Stimulated activated CD8-positive, alpha-beta memory T cell treated with anti-CD3 and anti-CD28 coated beads, Interleukin-15, amount 100 ng/mL, for 24 hours (primary cell): ENCODE data around the gene XPO1.
"Not testable (repeated sequence)": the region's sequence is repeated elsewhere in the genome, so short reads cannot be mapped to it uniquely, and the experiment has no call there.

ENCODE experiments used
- DNase-seq: peaks from one replicate; pipeline ENCODE4 v3.0.0-alpha.2; 2020; ENCODE audit warnings: low read depth

XPO1 gene

GRCh38 chr2:61465045-61465444, 73.1 kb downstream of the XPO1 start:
- no peak for DNase-seq

GRCh38 chr2:61463769-61464475, 74.2 kb downstream of the XPO1 start:
- DNase-seq = no peak

GRCh38 chr2:61461404-61461803, 76.8 kb downstream of the XPO1 start:
- DNase-seq = no peak

- DNase-seq = no peak
Observed at GRCh38 chr2:61460163-61460562, 78.0 kb downstream of the XPO1 start.

- no peak for DNase-seq
Observed at GRCh38 chr2:61456746-61457420, 81.3 kb downstream of the XPO1 start.

GRCh38 chr2:61456070-61456745, 81.9 kb downstream of the XPO1 start:
- no peak for DNase-seq

GRCh38 chr2:61454972-61455371, 83.2 kb downstream of the XPO1 start:
- not testable (repeated sequence) for DNase-seq

GRCh38 chr2:61454383-61454782, 83.8 kb downstream of the XPO1 start:
- DNase-seq = no peak

GRCh38 chr2:61452392-61452791, 85.8 kb downstream of the XPO1 start:
- DNase-seq = no peak

GRCh38 chr2:61451178-61451577, 87.0 kb downstream of the XPO1 start:
- no peak for DNase-seq

GRCh38 chr2:61450144-61450543, 88.0 kb downstream of the XPO1 start:
- DNase-seq = no peak

- no peak for DNase-seq
Observed at GRCh38 chr2:61448229-61448628, 89.9 kb downstream of the XPO1 start.

GRCh38 chr2:61446971-61447370, 91.2 kb downstream of the XPO1 start:
- DNase-seq = not testable (repeated sequence)

- no peak for DNase-seq
Observed at GRCh38 chr2:61443342-61444041, 94.7 kb downstream of the XPO1 start.

GRCh38 chr2:61439241-61440002, 98.7 kb downstream of the XPO1 start:
- no peak for DNase-seq

GRCh38 chr2:61438670-61439069, 99.5 kb downstream of the XPO1 start:
- no peak for DNase-seq

GRCh38 chr2:61437170-61437569, 101.0 kb downstream of the XPO1 start:
- DNase-seq = no peak

- no peak for DNase-seq
Observed at GRCh38 chr2:61436092-61436491, 102.1 kb downstream of the XPO1 start.

GRCh38 chr2:61435291-61435690, 102.9 kb downstream of the XPO1 start:
- DNase-seq = no peak

GRCh38 chr2:61434314-61434713, 103.8 kb downstream of the XPO1 start:
- no peak for DNase-seq

- DNase-seq = no peak
Observed at GRCh38 chr2:61433606-61434005, 104.5 kb downstream of the XPO1 start.

GRCh38 chr2:61432990-61433389, 105.2 kb downstream of the XPO1 start:
- no peak for DNase-seq
